Measurements from ENCODE around the gene SEMA3F.
A peak's percentile ranks its signal among the peaks of the same experiment; 100 is the strongest.

The SEMA3F gene

GRCh38 chr3:50154840-50155490 is at the start of gene SEMA3F:
Gene SEMA3F, plus strand, starts transcription at chr3:50155324. Its CDS starts 4,299 bp downstream, at chr3:50159623.
- ATAC-seq, result peak; percentile 81
- peak; percentile 70 for DNase-seq

GRCh38 chr3:50111757-50112156 is 43.4 kb upstream of the SEMA3F start:
- no peak for ATAC-seq

GRCh38 chr3:50112462-50112861 is 42.7 kb upstream of the SEMA3F start:
- DNase-seq, result no peak
- no peak for ATAC-seq

More at GRCh38 chr3:50111757-50112156, 43.4 kb upstream of the SEMA3F start:
- no peak for DNase-seq

GRCh38 chr3:50117120-50117519 is 38.0 kb upstream of the SEMA3F start:
- DNase-seq (no peak), ATAC-seq (no peak)

GRCh38 chr3:50118237-50118636 is 36.9 kb upstream of the SEMA3F start:
- ATAC-seq, result no peak
- DNase-seq, result no peak

GRCh38 chr3:50119786-50120185 is 35.3 kb upstream of the SEMA3F start:
- ATAC-seq (no peak), DNase-seq (no peak)

GRCh38 chr3:50120364-50121071 is 34.6 kb upstream of the SEMA3F start:
- no peak for ATAC-seq
- no peak for DNase-seq

GRCh38 chr3:50121072-50122032 is 33.8 kb upstream of the SEMA3F start:
- ATAC-seq (peak; percentile 87), DNase-seq (peak; percentile 80)

- DNase-seq, result no peak
- ATAC-seq, result no peak
Measured at GRCh38 chr3:50122071-50122470, 33.1 kb upstream of the SEMA3F start.

GRCh38 chr3:50122661-50123391 is 32.3 kb upstream of the SEMA3F start:
- ATAC-seq, result no peak

GRCh38 chr3:50123394-50124051 is 31.6 kb upstream of the SEMA3F start:
- ATAC-seq (no peak), DNase-seq (no peak)

More at GRCh38 chr3:50122661-50123391, 32.3 kb upstream of the SEMA3F start:
- DNase-seq, result no peak

- ATAC-seq (no peak), DNase-seq (no peak)
Measured at GRCh38 chr3:50124052-50124799, 30.9 kb upstream of the SEMA3F start.

- ATAC-seq (no peak), DNase-seq (no peak)
Measured at GRCh38 chr3:50124800-50125178, 30.3 kb upstream of the SEMA3F start.

- no peak for DNase-seq
- ATAC-seq, result no peak
Measured at GRCh38 chr3:50125541-50126286, 29.4 kb upstream of the SEMA3F start.

- DNase-seq (no peak), ATAC-seq (no peak)
Measured at GRCh38 chr3:50126287-50127211, 28.6 kb upstream of the SEMA3F start.

GRCh38 chr3:50127251-50127691 is 27.9 kb upstream of the SEMA3F start:
- DNase-seq (no peak), ATAC-seq (no peak)

GRCh38 chr3:50128001-50128400 is 27.1 kb upstream of the SEMA3F start:
- DNase-seq (no peak), ATAC-seq (no peak)

- DNase-seq (no peak), ATAC-seq (no peak)
Measured at GRCh38 chr3:50130436-50130835, 24.7 kb upstream of the SEMA3F start.
